Stimulated activated effector memory CD8-positive, alpha-beta T cell treated with anti-CD3 and anti-CD28 coated beads, Interleukin-12 subunit alpha, Interleukin-12 subunit beta, amount 100 ng/mL, for 72 hours (primary cell): ENCODE measurements around the gene C1QTNF2.

Experiments
- ATAC-seq: fragments of 150-1000 bp; cut with Tn5 transposase; 2 replicates; pipeline ENCODE4 v1.10.0; 2021
- DNase-seq, 2 donors: peaks; one replicate each; pipeline ENCODE4 v3.0.0; 2021 to 2022; ENCODE audit warnings: low spot score in 2 of 2
- H3K27ac Mint-ChIP-seq: one replicate; pipeline ENCODE4 v1.8.0; 2022; ENCODE audit warnings: mild to moderate bottlenecking, mixed read lengths
- H3K36me3 Mint-ChIP-seq: one replicate; pipeline ENCODE4 v1.8.0; 2022; ENCODE audit warnings: mild to moderate bottlenecking, mixed read lengths
- H3K4me1 Mint-ChIP-seq: one replicate; pipeline ENCODE4 v1.8.0; 2022; ENCODE audit warnings: mixed read lengths
- H3K4me3 Mint-ChIP-seq: one replicate; pipeline ENCODE4 v1.8.0; 2022; ENCODE audit warnings: mild to moderate bottlenecking, mixed read lengths
- H3K9me3 Mint-ChIP-seq: one replicate; pipeline ENCODE4 v1.8.0; 2022; ENCODE audit warnings: mixed read lengths

Gene C1QTNF2

DNA sequence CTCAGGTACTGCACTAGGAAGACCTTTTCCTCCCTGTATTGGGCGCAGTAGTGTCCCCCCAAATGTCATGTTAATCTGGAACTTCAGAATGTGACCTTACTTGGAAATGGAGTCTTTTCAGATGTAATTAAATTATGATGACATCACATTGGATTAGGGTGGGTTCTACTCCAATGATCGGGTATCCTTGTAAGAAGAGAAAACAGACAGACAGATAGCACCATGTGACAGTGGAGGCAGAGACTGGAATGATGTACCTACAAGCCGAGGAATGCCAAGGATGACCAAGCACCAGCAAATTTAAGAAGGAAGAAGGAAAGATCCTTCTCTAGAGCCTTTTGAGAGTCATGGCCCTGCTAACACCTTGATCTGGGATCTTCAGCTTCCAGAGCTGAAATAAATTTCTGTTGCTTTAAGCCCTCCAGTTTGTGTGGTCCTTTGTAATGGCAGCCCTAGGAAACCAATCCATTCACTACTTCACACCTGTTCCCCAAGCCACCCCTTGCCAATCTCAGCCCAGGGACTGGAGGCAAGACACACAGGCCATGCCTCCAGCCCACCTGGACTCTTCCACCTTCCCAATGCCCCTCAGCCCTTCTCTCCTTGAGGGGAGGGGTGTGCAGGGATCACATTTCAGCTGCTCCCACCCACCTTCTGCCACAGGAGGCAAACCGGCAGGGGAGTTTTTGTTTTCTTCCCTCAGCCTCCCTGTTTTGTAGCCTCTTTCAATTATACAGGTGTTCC is 59.7 kb downstream of the C1QTNF2 start:
- no peak for ATAC-seq
- Mint-ChIP-seq H3K4me3 (no peak overlapping the region), H3K36me3 (no peaks in the 10 kb centered on the region), H3K4me1 (peaks cover 7% of the 10 kb centered on the region), H3K9me3 (no peaks in the 10 kb centered on the region), H3K27ac (no peak overlapping the region)
- DNase-seq: no peak

DNA sequence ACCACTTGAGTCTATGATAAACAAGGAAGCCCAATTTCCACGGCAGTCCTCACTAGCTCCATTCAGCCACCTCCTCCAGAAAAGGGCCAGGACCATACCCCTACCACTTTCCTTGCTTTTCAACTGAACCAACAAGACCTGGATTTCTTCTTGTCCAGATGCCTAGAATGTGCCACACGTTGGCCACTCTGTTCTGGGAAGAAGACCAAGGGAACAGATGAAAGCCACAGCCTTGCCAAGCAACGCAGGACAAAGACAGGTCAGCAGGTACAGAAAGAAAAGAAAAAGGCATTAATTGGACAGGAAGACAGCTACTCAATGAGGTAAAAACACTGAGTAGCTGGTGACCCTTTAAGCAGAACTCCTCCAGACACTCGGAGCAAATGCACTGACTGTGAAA is 60.3 kb downstream of the C1QTNF2 start:
- Mint-ChIP-seq H3K27ac (no peak overlapping the region), H3K9me3 (no peaks in the 10 kb centered on the region), H3K4me1 (peaks cover 7% of the 10 kb centered on the region), H3K4me3 (no peak overlapping the region), H3K36me3 (no peaks in the 10 kb centered on the region)
- ATAC-seq: no peak
- no peak for DNase-seq

DNA sequence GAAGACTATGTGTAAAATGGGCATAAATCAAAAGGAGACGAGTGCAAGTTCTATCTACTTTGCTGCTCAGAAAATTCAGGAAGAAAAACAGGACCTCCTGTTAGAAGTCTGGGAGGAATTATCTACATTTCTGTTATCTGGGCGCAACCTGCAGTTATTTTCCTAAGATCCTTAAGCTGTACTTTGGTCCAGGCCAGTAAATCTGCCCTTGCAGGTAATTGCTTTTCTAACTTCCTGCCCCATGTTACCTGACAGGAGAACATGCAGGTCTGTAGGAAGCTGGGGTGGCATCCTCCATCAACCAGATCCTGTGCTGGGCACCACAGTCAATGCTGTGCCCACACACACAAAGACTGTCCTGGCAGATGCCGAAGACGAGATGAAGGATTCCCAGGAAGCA is 63.7 kb downstream of the C1QTNF2 start:
- no peaks in the 10 kb centered on the region for H3K36me3 Mint-ChIP-seq
- H3K9me3 Mint-ChIP-seq: no peaks in the 10 kb centered on the region
- ATAC-seq (no peak), DNase-seq (no peak)
- H3K4me3 Mint-ChIP-seq: no peak overlapping the region
- H3K27ac Mint-ChIP-seq: no peak overlapping the region
- no peaks in the 10 kb centered on the region for H3K4me1 Mint-ChIP-seq

DNA sequence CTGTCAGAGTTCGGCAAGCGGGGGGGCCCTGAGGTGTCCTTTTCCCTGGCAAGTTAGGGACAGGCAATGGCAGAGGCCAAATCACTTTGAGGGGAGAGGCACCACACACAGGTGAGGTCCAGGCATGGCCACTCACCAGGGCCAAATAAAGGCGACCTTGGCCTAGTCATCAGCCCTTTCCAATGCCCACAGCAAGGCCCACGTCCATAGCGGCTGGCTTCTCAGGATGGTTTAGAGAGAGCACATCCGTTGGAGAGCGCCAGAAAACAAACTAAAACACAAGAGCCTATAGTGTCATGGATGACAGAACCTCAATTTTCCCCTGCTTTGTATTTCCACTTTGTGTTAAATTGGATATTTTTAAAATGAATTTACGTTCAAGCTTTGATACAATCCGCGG is 65.1 kb downstream of the C1QTNF2 start:
- no peaks in the 10 kb centered on the region for H3K36me3 Mint-ChIP-seq
- DNase-seq (no peak), ATAC-seq (no peak)
- no peak overlapping the region for H3K4me3 Mint-ChIP-seq
- no peaks in the 10 kb centered on the region for H3K4me1 Mint-ChIP-seq
- no peaks in the 10 kb centered on the region for H3K9me3 Mint-ChIP-seq
- no peak overlapping the region for H3K27ac Mint-ChIP-seq

DNA sequence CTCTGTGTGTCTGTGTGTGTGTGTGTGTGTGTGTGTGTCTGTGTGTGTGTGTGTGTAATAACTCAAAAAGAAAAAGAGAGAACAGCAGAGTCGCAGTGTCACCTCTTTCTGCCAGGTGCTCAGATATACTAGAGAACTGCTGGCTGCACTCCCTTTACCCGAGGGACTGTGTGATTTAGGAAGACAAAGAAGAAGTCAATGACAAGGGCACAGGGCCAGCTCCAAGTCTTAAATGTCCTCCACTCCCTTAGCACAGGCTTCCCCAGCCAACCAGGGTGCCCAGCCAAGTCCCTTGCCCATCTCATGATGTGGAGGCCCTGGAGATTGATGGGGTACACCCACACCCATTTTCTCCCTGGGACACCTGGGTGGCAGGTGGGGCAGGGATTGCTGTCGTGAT is 66.7 kb downstream of the C1QTNF2 start:
- H3K9me3 Mint-ChIP-seq: no peaks in the 10 kb centered on the region
- ATAC-seq (no peak), DNase-seq (no peak)
- no peaks in the 10 kb centered on the region for H3K4me1 Mint-ChIP-seq
- no peak overlapping the region for H3K4me3 Mint-ChIP-seq
- H3K27ac Mint-ChIP-seq: no peak overlapping the region
- no peaks in the 10 kb centered on the region for H3K36me3 Mint-ChIP-seq

DNA sequence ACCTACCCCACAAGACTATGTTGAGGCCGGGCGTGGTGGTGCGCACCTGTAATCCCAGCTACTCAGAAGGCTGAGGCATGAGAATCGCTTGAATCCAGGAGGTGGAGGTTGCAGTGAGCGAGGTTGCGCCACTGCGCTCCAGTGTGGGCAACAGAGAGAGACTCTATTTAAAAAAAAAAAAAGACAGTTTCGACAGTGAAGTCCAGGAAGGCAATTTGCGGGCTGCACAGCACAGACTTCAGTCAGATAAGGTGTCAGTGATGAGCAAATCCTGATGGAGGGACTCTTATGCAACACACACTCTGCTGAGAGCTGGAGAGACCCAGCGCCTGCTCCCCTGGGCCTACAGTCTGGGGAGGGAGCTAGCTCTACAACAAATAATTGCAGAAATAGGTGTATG is 72.2 kb downstream of the C1QTNF2 start:
- Mint-ChIP-seq H3K9me3 (no peaks in the 10 kb centered on the region), H3K36me3 (no peaks in the 10 kb centered on the region), H3K27ac (no peak overlapping the region), H3K4me3 (no peak overlapping the region), H3K4me1 (peaks cover 5% of the 10 kb centered on the region)
- no peak for DNase-seq
- ATAC-seq: no peak

DNA sequence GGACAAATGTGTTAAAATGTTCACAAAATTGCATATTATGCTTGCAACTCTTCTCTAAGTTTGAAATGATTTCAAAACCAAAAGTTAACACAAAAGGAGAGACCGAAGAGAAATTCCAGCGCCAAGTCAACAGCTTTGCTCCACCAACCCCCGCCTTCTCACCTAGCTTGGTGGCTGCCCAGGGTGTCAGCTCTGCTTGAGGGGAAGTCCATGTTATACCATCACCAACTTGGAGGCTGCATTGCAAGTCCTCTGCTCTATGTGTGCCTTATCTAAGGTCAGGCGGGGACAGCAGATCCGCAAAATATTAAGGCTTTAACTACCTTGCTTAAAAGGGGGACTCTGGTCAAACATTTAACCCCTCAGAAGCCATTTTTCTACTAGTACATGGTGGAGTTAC is 72.7 kb downstream of the C1QTNF2 start:
- no peak for ATAC-seq
- Mint-ChIP-seq H3K36me3 (no peaks in the 10 kb centered on the region), H3K4me1 (peaks cover 5% of the 10 kb centered on the region), H3K9me3 (no peaks in the 10 kb centered on the region), H3K27ac (no peak overlapping the region), H3K4me3 (no peak overlapping the region)
- no peak for DNase-seq
